D341Med (cell line): ENCODE data around the gene NFKBIB.

Experiments used
- DNase-seq: peaks from one replicate; pipeline ENCODE4 v3.0.0; 2012; ENCODE audit warnings: low spot score

Gene NFKBIB

GRCh38 chr19:38958301-38958700 is 58.5 kb downstream of the NFKBIB start:
- no peak for DNase-seq
